H1 (cell line): ENCODE measurements around the gene OVCH2. TPM values are rescaled to one million over a fixed set of nuclear protein-coding genes. Genes with fewer than 3 reads are reported as not detected.

Experiments used
- CTCF ChIA-PET: fragments of 300-600 bp; sonication (Branson Sonifier 250); formaldehyde crosslinking; loops from one replicate; lab custom pipeline; 2021; ENCODE audit not compliant: partially characterized antibody; lab: Charles Lee
- POLR2A ChIA-PET: fragments of 300-600 bp; sonication (Branson Sonifier 250); formaldehyde crosslinking; loops from one replicate; lab custom pipeline; 2021; ENCODE audit warnings: inconsistent platforms; ENCODE audit not compliant: partially characterized antibody; lab: Charles Lee
- DNase-seq, 2 experiments: peaks; one replicate each; pipeline versions ENCODE4 v3.0.0 to v3.0.0-alpha.2; 2010 to 2022; ENCODE audit warnings: low spot score in 2 of 2, low read depth in 1 of 2, mixed read lengths in 1 of 2
- FAIRE-seq: peaks from 2 replicates; lab custom pipeline; 2011; peaks lifted over from hg19 to GRCh38; lab: Jason Lieb, UNC
- H2AFZ ChIP-seq: 2 replicates; pipeline ENCODE4 v1.8.1; 2012; ENCODE audit warnings: low read length, inconsistent platforms
- H2AK5ac ChIP-seq: 2 replicates; pipeline ENCODE4 v1.6.1; 2013; ENCODE audit warnings: low read depth, low read length
- H2BK120ac ChIP-seq: replicated peaks from 2 replicates; pipeline ENCODE3; 2013; ENCODE audit warnings: low read depth, low read length, inconsistent platforms
- H2BK12ac ChIP-seq: 2 replicates; pipeline ENCODE4 v1.6.1; 2013; ENCODE audit warnings: low read depth, low read length
- H2BK15ac ChIP-seq: 2 replicates; pipeline ENCODE4 v1.6.1; 2013; ENCODE audit warnings: low read length
- H2BK20ac ChIP-seq: 2 replicates; pipeline ENCODE4 v1.6.1; 2013; ENCODE audit warnings: low read length
- H2BK5ac ChIP-seq: 2 replicates; pipeline ENCODE4 v1.6.1; 2013; ENCODE audit warnings: low read depth, low read length
- H3K14ac ChIP-seq: 2 replicates; pipeline ENCODE4 v1.6.1; 2013; ENCODE audit warnings: inconsistent platforms; ENCODE audit not compliant: insufficient read length
- H3K18ac ChIP-seq: 2 replicates; pipeline ENCODE4 v1.6.1; 2013; ENCODE audit warnings: low read length; ENCODE audit errors: extremely low read depth
- H3K23ac ChIP-seq: 2 replicates; pipeline ENCODE4 v1.6.1; 2013; ENCODE audit warnings: inconsistent platforms; ENCODE audit not compliant: insufficient read length
- H3K23me2 ChIP-seq: 2 replicates; pipeline ENCODE4 v1.6.1; 2013; ENCODE audit warnings: low read depth, low read length
- H3K27ac ChIP-seq: 2 replicates; pipeline ENCODE4 v1.6.1; 2011; ENCODE audit warnings: low read depth, low read length, inconsistent platforms
- H3K27me3 ChIP-seq, 4 experiments: replicated peaks in 1 of 4; 1 replicate in 1 of 4; 2 replicates in 3 of 4; pipeline versions ENCODE4 v1.6.1 to v1.8.1; 2011 to 2013; ENCODE audit warnings: low read length in 3 of 4, mild to moderate bottlenecking in 3 of 4, inconsistent platforms in 2 of 4, mixed read lengths in 2 of 4, moderate library complexity in 1 of 4; ENCODE audit not compliant: control insufficient read depth in 3 of 4, insufficient read depth in 3 of 4; ENCODE audit errors: extremely low read depth in 1 of 4
- H3K36me3 ChIP-seq, 4 experiments: 2 replicates each; pipeline versions ENCODE4 v1.6.1 to v1.8.1; 2011 to 2013; ENCODE audit warnings: mild to moderate bottlenecking in 4 of 4, low read length in 3 of 4, moderate library complexity in 2 of 4, control low read depth in 1 of 4, inconsistent platforms in 1 of 4; ENCODE audit not compliant: insufficient read depth in 4 of 4, control insufficient read depth in 2 of 4
- H3K4ac ChIP-seq: replicated peaks from 2 replicates; pipeline ENCODE3; 2013; ENCODE audit warnings: low read length, low read depth, mixed read lengths, inconsistent platforms; ENCODE audit not compliant: insufficient read length
- H3K4me1 ChIP-seq, 4 experiments: replicated peaks in 1 of 4; 1 replicate in 1 of 4; 2 replicates in 3 of 4; pipeline versions ENCODE4 v1.6.1 to v1.8.1; 2011 to 2013; ENCODE audit warnings: low read length in 3 of 4, inconsistent platforms in 2 of 4, mixed read lengths in 1 of 4; ENCODE audit not compliant: insufficient read depth in 4 of 4, control insufficient read depth in 3 of 4
- H3K4me2 ChIP-seq, 2 experiments: 2 replicates each; pipeline versions ENCODE4 v1.6.1 to v1.8.1; 2011 to 2013; ENCODE audit warnings: low read depth in 2 of 2, low read length in 2 of 2, control low read depth in 1 of 2, inconsistent platforms in 1 of 2, mild to moderate bottlenecking in 1 of 2; ENCODE audit not compliant: insufficient read depth in 1 of 2
- H3K4me3 ChIP-seq, 4 experiments: fragments of 200-600, 300-600 bp in 1 of 4; sonication (generic), shearing (Covaris generic), sonication (Bioruptor Twin) in 1 of 4; 2 replicates each; pipeline versions ENCODE4 v1.5.1 to v1.8.1; 2011 to 2016; ENCODE audit warnings: low read length in 4 of 4, low read depth in 3 of 4, control low read depth in 2 of 4, inconsistent platforms in 2 of 4, mild to moderate bottlenecking in 2 of 4, mixed read lengths in 1 of 4, moderate library complexity in 1 of 4; ENCODE audit not compliant: insufficient read depth in 2 of 4; ENCODE audit errors: extremely low read depth in 1 of 4
- H3K56ac ChIP-seq: replicated peaks from 2 replicates; pipeline ENCODE3; 2013; ENCODE audit warnings: low read depth, mild to moderate bottlenecking, mixed read lengths, low read length, inconsistent platforms; ENCODE audit not compliant: insufficient read length
- H3K79me1 ChIP-seq: 2 replicates; pipeline ENCODE4 v1.6.1; 2013; ENCODE audit warnings: low read depth, low read length, control low read depth
- H3K79me2 ChIP-seq, 2 experiments: 2 replicates each; pipeline versions ENCODE4 v1.6.1 to v1.8.1; 2012 to 2013; ENCODE audit warnings: low read length in 2 of 2, mild to moderate bottlenecking in 2 of 2, inconsistent platforms in 1 of 2; ENCODE audit not compliant: insufficient read depth in 2 of 2, control insufficient read depth in 1 of 2
- H3K9ac ChIP-seq, 4 experiments: replicated peaks in 1 of 4; 1 replicate in 1 of 4; 2 replicates in 3 of 4; pipeline versions ENCODE4 v1.6.1 to v1.8.1; 2011 to 2013; ENCODE audit warnings: low read depth in 3 of 4, low read length in 3 of 4, control low read depth in 2 of 4, mild to moderate bottlenecking in 2 of 4, moderate library complexity in 2 of 4, inconsistent platforms in 1 of 4; ENCODE audit errors: extremely low read depth in 1 of 4
- H3K9me3 ChIP-seq, 2 experiments: 2 replicates each; pipeline versions ENCODE4 v1.6.1 to v1.8.1; 2012 to 2013; ENCODE audit warnings: mild to moderate bottlenecking in 2 of 2, moderate library complexity in 2 of 2, control low read depth in 1 of 2, inconsistent platforms in 1 of 2, low read depth in 1 of 2, low read length in 1 of 2, mixed read lengths in 1 of 2; ENCODE audit not compliant: insufficient read depth in 2 of 2
- H4K20me1 ChIP-seq, 2 experiments: replicated peaks in 1 of 2; 2 replicates each; pipeline versions ENCODE3 to v1.8.1; 2011 to 2013; ENCODE audit warnings: inconsistent platforms in 2 of 2, low read length in 2 of 2, mild to moderate bottlenecking in 1 of 2; ENCODE audit not compliant: insufficient read depth in 2 of 2, control insufficient read depth in 1 of 2
- H4K5ac ChIP-seq: 2 replicates; pipeline ENCODE4 v1.6.1; 2013; ENCODE audit warnings: low read length, low read depth, mixed read lengths, inconsistent platforms; ENCODE audit not compliant: insufficient read length
- H4K8ac ChIP-seq: 2 replicates; pipeline ENCODE4 v1.8.0; 2013; ENCODE audit warnings: mild to moderate bottlenecking, moderate library complexity, low read length, inconsistent platforms; ENCODE audit not compliant: insufficient read depth; ENCODE audit errors: extremely low read depth
- H4K91ac ChIP-seq: replicated peaks from 2 replicates; pipeline ENCODE3; 2013; ENCODE audit warnings: low read length, mixed read lengths, inconsistent platforms; ENCODE audit not compliant: insufficient read length
- CBX8 ChIP-seq: fragments of 300-800, 300-1000 bp; sonication (generic); IDR thresholded peaks from 2 replicates; pipeline ENCODE4 v1.7.1; 2016; ENCODE audit warnings: low read depth, low read length, borderline replicate concordance
- MAFK ChIP-seq: IDR thresholded peaks from 2 replicates; pipeline ENCODE4 v1.6.1; 2012; ENCODE audit warnings: low read depth, mild to moderate bottlenecking, improper control_type of control experiment, low read length
- PHF8 ChIP-seq: fragments of 200-600 bp; sonication (generic); conservative IDR thresholded peaks from 2 replicates; pipeline ENCODE4 v1.7.1; 2012; ENCODE audit warnings: low read depth, mild to moderate bottlenecking, inconsistent platforms, low read length, moderate library complexity
- POU5F1 ChIP-seq: IDR thresholded peaks from 2 replicates; pipeline ENCODE4 v1.6.1; 2011; ENCODE audit warnings: low read depth, mild to moderate bottlenecking, low read length, moderate library complexity
- SAP30 ChIP-seq: fragments of 300-600 bp; sonication (generic); IDR thresholded peaks from 2 replicates; pipeline ENCODE4 v1.7.1; 2012; ENCODE audit warnings: low read length, moderate library complexity, mild to moderate bottlenecking, inconsistent platforms; ENCODE audit not compliant: insufficient read depth, insufficient replicate concordance
- TBP ChIP-seq: IDR thresholded peaks from 2 replicates; pipeline ENCODE4 v1.6.1; 2011; ENCODE audit warnings: low read depth, low read length, improper control_type of control experiment
- WGBS, 2 experiments: shearing (Covaris generic) in 1 of 2; methylation state at CpG; one replicate each; pipeline versions ENCODE4 v1.1.6 to v1.1.7; 2013 to 2015; ENCODE audit warnings: low lambda C conversion rate in 2 of 2, mixed read lengths in 2 of 2, inconsistent platforms in 1 of 2, low coverage in 1 of 2, missing lambda C conversion rate in 1 of 2; ENCODE audit not compliant: insufficient replicate concordance in 2 of 2, insufficient coverage in 1 of 2, insufficient read length in 1 of 2; ENCODE audit errors: extremely low coverage in 1 of 2, missing lambda C conversion rate in 1 of 2; 5-methylcytosine and 5-hydroxymethylcytosine counted together
- polyA plus RNA-seq, 7 experiments: library from polyadenylated mRNA; depleted of rRNA in 3 of 7; stranded (reverse) in 5 of 7; unstranded in 2 of 7; fragments of >200 nt in 5 of 7; fragments of 200-250 nt in 2 of 7; gene quantifications; 1 replicate in 5 of 7; 2 replicates in 1 of 7; 4 replicates in 1 of 7; pipeline versions ENCODE4 v1.2.1 to v1.2.3, GENCODE V29; 2011 to 2013; ENCODE audit warnings: missing spikeins in 2 of 7, mixed read lengths in 2 of 7
- total RNA-seq: library from RNA; stranded (reverse); fragmentation: NEBNext Ultra II Directional; extraction: Animal tissue kit (Norgen Biotek cat#: 25700); gene quantifications from 2 replicates; pipeline ENCODE4 v1.2.1, GENCODE V29; 2021

The OVCH2 gene
- total and polyA plus RNA-seq, 2 of the 8 experiments (the other 6 are each of a cell fraction or from before 2014, with no cell fraction given) = 0.03 to 1.1 TPM

DNA sequence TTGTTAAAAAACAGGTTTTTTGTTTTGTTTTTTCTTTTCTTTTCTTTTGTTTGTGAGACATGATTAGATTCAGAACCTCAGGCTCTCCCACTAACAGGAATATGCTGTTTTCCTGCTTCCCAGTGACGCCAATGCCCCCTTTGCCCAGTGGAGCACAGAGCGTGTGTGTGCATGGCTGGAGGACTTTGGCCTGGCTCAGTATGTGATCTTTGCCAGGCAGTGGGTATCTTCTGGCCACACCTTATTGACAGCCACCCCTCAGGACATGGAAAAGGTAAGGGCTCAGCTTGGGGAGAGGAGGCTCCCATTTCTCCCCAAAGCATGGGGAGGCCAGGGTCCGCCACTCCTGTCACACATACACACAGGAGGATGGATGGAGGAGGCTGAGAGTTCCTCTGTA, 58.0 kb downstream of the OVCH2 start:
- no peak overlapping the region for H3K56ac ChIP-seq
- no peaks in the 10 kb centered on the region for H3K9me3 ChIP-seq
- TF ChIP-seq POU5F1 (no peak), SAP30 (no peak), CBX8 (no peak), PHF8 (no peak), MAFK (no peak), TBP (no peak)

More for the DNA sequence above, 58.0 kb downstream of the OVCH2 start:
- H4K5ac ChIP-seq = no peak overlapping the region
- no peak overlapping the region for H2BK12ac ChIP-seq
- DNase-seq = no peak
- H4K8ac ChIP-seq = no peak overlapping the region
- no peak overlapping the region for H3K23ac ChIP-seq
- no peaks in the 10 kb centered on the region for H3K79me1 ChIP-seq
- no peaks in the 10 kb centered on the region for H3K23me2 ChIP-seq
- H3K36me3 ChIP-seq = no peaks in the 10 kb centered on the region; a peak in 2 of 8 replicates
- no peak overlapping the region for H2BK120ac ChIP-seq
- no peak overlapping the region for H3K9ac ChIP-seq
- H2BK15ac ChIP-seq = no peak overlapping the region
- no peak overlapping the region for H3K18ac ChIP-seq
- no peak overlapping the region for H3K4me2 ChIP-seq
- H3K4ac ChIP-seq = no peak overlapping the region
- no peaks in the 10 kb centered on the region for H3K79me2 ChIP-seq
- no peaks in the 10 kb centered on the region for H4K20me1 ChIP-seq
- H3K27ac ChIP-seq = no peak overlapping the region
- FAIRE-seq = no peak
- peaks cover 0 to 1% (median 0%) of the 10 kb centered on the region in 4 experiments; a peak in 1 of 7 replicates for H3K27me3 ChIP-seq
- no peak overlapping the region for H2AFZ ChIP-seq
- H4K91ac ChIP-seq = no peak overlapping the region
- no peak overlapping the region for H3K14ac ChIP-seq
- no peak overlapping the region for H3K4me3 ChIP-seq
- H2AK5ac ChIP-seq = no peak overlapping the region
- H3K4me1 ChIP-seq = no peaks in the 10 kb centered on the region
- 86% methylated on average over 3 of the region's 3 CpGs; no CpG with 5 or more reads in 1 of the 2 experiments for WGBS, 2 experiments
- CTCF ChIA-PET = interaction anchor here (0.9 to 16.4 kb wide), 8 partner anchors 9 to 136 kb away, joined by 4 to 325 read pairs (median 6); no protein-coding TSS in a partner anchor
- H2BK5ac ChIP-seq = no peak overlapping the region
- no peak overlapping the region for H2BK20ac ChIP-seq
- POLR2A ChIA-PET = interaction anchor here (1.0 to 1.8 kb wide), 2 partner anchors 9 to 25 kb away, joined by 4 to 7 read pairs; partner anchors contain the start of gene CYB5R2
